Mesangial cell (primary cell): ENCODE measurements around the gene EMC7. TPM values are rescaled to one million over a fixed set of nuclear protein-coding genes. Genes with fewer than 3 reads are reported as not detected.

Experiments
- total RNA-seq: library from RNA; depleted of rRNA; stranded (reverse); fragments of >200 nt; gene quantifications from 2 replicates; pipeline ENCODE4 v1.2.3, GENCODE V29; 2015

Gene EMC7
- 44.0 and 46.4 TPM in 2 replicates for total RNA-seq

DNA sequence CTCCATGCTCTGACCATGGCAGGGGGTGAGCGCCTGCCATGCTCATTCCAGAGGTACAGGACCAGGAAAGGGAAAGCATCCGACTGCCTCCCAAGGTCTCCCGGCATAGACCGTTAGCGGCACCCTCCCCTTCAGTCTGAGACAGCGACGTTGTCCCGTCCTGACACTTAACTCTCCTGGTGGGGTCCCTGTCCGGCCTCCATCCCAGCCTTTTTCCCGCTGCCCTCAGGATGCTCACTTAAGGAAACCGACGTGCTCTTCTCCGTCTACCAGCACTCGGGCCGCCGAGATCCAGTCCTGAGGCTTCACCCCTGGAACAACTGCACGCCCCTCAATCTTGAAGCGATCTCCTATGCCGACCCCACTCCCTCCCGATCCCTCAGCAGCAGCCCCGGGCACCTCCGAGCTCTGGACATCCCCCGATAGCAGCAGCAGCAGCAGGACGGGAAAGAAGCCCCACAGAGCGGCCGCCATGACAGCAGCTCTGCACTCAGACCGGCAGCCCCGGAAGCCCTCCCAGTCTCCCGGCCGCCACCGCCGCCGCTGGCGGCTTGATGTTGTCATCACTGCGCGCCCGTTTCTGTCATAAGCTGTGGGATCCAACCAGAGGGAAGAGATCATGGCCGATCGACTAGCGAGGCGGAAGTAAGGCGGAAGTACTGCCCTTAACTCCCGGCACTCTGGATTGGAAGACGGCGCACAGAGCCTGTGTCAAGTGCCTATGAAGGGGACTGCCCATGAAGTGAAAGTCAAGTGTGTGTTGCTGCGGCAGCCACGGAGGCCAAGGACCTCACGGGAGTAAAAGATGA, at the start of gene EMC7, which contains the start of gene PGBD4:
EMC7 (minus strand) TSS at position 497 of the 809 bp plus-strand sequence; CDS start at position 474, 23 bp downstream.
PGBD4 (plus strand) TSS at position 718 of the 809 bp plus-strand sequence. CDS start 449 bp downstream, outside the sequence.

DNA sequence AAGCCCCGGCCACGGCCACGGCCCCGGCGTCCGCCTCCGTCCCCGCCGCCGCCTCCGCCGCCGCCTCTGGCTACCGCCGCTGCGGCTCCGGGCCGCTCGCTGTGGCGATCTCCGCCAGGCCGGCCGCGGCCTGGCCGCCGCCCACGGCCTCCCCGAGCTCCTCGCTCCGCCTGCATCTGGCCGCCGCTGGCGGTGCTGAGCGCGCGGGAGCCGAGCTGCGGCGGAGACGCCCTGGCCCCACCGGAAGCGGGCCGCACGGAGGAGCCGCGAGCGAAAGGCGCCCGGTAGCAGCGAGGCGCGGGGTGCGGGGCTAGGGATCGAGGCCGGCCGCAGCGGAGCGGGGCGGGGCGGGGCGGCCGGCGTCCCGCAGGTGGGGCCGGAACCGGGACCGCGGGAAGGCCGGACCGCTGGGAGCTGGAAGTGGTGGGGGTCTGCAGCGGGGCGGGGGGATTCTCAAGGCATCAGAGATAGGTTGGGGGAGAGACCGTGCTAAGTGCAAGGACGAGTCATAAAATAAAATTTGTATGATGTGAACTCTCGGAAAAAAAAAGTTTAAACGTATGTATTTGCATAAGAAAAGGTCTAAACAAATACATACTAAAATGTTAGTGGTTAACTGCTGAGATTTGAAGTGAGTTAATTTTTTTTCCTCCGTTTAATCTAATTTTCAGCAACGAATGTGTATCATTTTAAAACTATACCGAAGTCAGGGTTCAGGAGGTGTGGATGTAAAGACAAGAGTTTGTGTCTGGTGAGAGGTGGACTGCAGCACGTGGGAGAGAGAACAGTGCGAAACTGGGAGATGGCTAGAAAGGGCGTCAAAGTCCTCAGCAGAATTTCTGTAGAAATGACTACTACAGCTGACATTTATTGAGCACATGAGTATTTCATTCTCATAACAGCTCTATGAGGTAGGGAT, 62.5 kb downstream of the EMC7 start, which contains the start of gene AVEN:
AVEN (minus strand) TSS at position 334 of the 919 bp plus-strand sequence; CDS start at position 176, 158 bp downstream.

Other genes starting within 250 kb of the EMC7 start
- under 0.01 TPM in 1 of 2 replicates, not detected in the other for gene CHRM5, start 133.4 kb downstream of the EMC7 start, total RNA-seq
- 7.5 and 16.0 TPM in 2 replicates for gene AVEN, start 62.7 kb downstream of the EMC7 start, total RNA-seq
- gene PGBD4, start 221 bp upstream of the EMC7 start, total RNA-seq: 0.33 and 1.0 TPM in 2 replicates
- 20.2 and 28.7 TPM in 2 replicates for gene KATNBL1, start 108.2 kb upstream of the EMC7 start, total RNA-seq
- 140 and 143 TPM in 2 replicates for gene EMC4, start 123.2 kb upstream of the EMC7 start, total RNA-seq
- 7.0 and 15.7 TPM in 2 replicates for gene SLC12A6, start 235.9 kb upstream of the EMC7 start, total RNA-seq
- 201 and 295 TPM in 2 replicates for gene NOP10, start 241.3 kb upstream of the EMC7 start, total RNA-seq
- gene NUTM1, start 241.5 kb upstream of the EMC7 start, total RNA-seq: not detected in 2 replicates